Measurements from ENCODE around the gene CAMLG. TPM values are rescaled to one million over a fixed set of nuclear protein-coding genes. Genes with fewer than 3 reads are reported as not detected.

Gene CAMLG
- polyA plus RNA-seq, 1 experiment = 16.9 TPM

DNA sequence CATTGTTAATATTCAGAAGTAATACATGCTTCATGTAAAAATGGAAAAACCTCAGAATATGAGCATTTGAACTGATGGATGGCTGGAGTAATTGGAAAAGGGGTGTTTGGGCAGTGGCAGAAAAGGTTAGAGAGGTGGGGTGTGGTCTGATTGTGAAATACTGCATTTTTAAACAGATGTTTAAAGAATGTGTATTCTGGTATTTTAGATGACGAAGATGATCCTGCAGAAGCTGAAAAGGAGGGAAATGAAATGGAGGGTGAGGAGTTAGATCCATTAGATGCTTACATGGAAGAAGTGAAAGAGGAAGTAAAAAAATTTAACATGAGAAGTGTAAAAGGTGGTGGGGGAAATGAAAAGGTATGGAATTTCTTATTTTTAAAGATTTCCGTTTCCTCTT is 39.0 kb downstream of the CAMLG start:
- CTCF ChIA-PET = no interaction called here
- no peak for DNase-seq (ENCODE audit: low read depth)
- TF ChIP-seq, protein P1, sequence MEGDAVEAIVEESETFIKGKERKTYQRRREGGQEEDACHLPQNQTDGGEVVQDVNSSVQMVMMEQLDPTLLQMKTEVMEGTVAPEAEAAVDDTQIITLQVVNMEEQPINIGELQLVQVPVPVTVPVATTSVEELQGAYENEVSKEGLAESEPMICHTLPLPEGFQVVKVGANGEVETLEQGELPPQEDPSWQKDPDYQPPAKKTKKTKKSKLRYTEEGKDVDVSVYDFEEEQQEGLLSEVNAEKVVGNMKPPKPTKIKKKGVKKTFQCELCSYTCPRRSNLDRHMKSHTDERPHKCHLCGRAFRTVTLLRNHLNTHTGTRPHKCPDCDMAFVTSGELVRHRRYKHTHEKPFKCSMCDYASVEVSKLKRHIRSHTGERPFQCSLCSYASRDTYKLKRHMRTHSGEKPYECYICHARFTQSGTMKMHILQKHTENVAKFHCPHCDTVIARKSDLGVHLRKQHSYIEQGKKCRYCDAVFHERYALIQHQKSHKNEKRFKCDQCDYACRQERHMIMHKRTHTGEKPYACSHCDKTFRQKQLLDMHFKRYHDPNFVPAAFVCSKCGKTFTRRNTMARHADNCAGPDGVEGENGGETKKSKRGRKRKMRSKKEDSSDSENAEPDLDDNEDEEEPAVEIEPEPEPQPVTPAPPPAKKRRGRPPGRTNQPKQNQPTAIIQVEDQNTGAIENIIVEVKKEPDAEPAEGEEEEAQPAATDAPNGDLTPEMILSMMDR (IDR thresholded peaks at IDR 0.05; ENCODE audit: insufficient read depth, low read depth, low read length) = no peak
- Histone ChIP-seq H3K4me3 (ENCODE audit: low read depth, low read length) (no peak overlapping the region), H3K27me3 (ENCODE audit: control insufficient read depth, insufficient read depth, low read length) (no peaks in the 10 kb centered on the region), H3K36me3 (ENCODE audit: control insufficient read depth, insufficient read depth, low read length) (peaks cover 13% of the 10 kb centered on the region)
- POLR2A ChIA-PET = no interaction called here

DNA sequence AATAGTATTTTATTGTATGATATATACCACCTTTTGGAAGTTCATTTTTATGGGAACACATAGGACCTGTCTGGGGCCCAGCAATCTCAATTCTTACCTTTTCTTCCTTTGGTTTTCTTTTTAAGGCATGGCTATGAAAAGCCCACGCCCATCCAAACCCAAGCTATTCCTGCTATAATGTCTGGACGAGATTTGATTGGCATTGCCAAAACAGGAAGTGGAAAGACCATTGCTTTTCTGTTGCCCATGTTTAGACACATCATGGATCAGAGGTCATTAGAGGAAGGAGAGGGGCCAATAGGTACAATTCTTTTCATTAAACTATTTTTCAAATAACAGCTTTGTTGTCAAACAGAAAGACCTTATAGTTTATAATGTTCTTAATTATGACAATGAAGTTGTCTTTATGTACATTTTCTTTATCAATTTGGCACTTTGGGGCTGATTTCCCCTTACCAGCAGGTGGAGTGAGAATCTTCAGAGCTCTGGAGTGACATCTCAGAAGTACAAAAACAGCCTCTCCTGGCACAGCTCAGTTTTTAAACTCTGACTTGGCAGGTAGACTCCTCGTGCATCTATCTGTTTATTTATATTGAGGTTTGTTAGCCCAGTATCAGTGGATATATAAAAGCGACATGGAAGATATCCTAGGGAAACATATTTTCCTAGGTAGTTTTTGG is 46.0 kb downstream of the CAMLG start:
- H3K36me3 ChIP-seq (ENCODE audit: control insufficient read depth, insufficient read depth, low read length) = peaks cover 5% of the 10 kb centered on the region; the same call in 1 of the 2 replicates
- ChIA-PET POLR2A (no interaction called here), CTCF (interaction anchor here (1.3 kb wide), 1 partner anchor 120 kb away, joined by 9 read pairs; the partner anchor contains the start of gene PCBD2)
- no peaks in the 10 kb centered on the region for H3K27me3 ChIP-seq (ENCODE audit: control insufficient read depth, insufficient read depth, low read length)
- no peak for DNase-seq (ENCODE audit: low read depth)
- TF ChIP-seq, protein P1 (IDR thresholded peaks at IDR 0.05; ENCODE audit: insufficient read depth, low read depth, low read length) = peak; percentile 32
- H3K4me3 ChIP-seq (ENCODE audit: low read depth, low read length) = no peak overlapping the region

DNA sequence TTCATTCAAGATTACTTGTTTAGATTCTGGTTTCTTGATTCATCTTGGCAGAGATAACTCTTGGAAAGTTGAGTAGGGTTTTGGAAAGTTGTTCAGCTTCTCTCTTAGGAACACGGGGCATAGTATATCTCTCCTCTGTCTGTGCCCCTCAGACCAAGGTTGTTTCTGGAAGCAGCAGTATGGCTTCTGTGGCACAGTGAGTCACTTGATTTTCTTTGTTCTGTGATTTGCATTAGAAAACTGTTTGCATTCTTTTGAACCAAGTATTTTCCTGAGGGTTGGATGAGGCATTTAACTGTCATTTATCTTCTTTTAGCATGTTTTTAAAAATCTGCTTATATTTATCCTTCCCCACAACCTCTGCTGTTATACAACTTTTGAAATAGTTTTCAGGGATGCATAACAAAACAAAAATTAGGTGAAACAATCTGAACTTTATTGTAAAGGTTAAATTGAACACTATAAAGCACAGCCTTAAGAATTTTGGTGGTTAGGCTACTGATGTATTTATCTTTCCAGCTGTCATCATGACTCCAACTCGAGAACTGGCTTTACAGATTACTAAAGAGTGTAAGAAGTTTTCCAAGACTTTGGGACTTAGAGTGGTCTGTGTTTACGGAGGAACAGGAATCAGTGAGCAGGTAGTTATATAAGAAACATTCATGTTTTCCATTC is 46.7 kb downstream of the CAMLG start:
- no peaks in the 10 kb centered on the region for H3K27me3 ChIP-seq (ENCODE audit: control insufficient read depth, insufficient read depth, low read length)
- peaks cover 3% of the 10 kb centered on the region; the same call in 1 of the 2 replicates for H3K36me3 ChIP-seq (ENCODE audit: control insufficient read depth, insufficient read depth, low read length)
- TF ChIP-seq, protein P1 (IDR thresholded peaks at IDR 0.05; ENCODE audit: insufficient read depth, low read depth, low read length) = no peak
- no peak for DNase-seq (ENCODE audit: low read depth)
- CTCF ChIA-PET = interaction anchor here (1.3 kb wide), 1 partner anchor 120 kb away, joined by 9 read pairs; the partner anchor contains the start of gene PCBD2
- POLR2A ChIA-PET = no interaction called here
- H3K4me3 ChIP-seq (ENCODE audit: low read depth, low read length) = no peak overlapping the region

DNA sequence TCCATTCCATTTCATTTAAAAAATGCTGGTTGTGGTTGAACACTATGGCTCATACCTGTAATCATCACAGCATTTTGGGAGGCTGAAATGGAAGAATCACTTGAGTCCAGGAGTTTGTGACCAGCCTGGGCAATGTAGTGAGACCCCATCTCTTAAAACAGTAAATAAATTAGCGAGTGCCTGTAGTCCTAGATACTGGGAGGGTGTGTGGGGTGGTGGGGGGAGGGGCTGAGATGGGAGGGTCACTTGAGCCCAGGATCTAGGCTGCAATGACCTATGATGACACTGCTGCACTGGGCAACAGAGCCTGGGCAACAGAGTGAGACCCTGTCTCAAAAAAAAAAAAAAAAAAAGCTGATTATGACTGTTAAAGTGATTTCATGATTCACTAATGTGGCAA is 49.3 kb downstream of the CAMLG start:
- CTCF ChIA-PET = interaction anchor here (1.2 kb wide), 1 partner anchor 29 kb away, joined by 3 read pairs; the partner anchor contains the start of gene DDX46
- peaks cover 3% of the 10 kb centered on the region; the same call in 1 of the 2 replicates for H3K36me3 ChIP-seq (ENCODE audit: control insufficient read depth, insufficient read depth, low read length)
- TF ChIP-seq, protein P1 (IDR thresholded peaks at IDR 0.05; ENCODE audit: insufficient read depth, low read depth, low read length) = no peak
- no peaks in the 10 kb centered on the region for H3K27me3 ChIP-seq (ENCODE audit: control insufficient read depth, insufficient read depth, low read length)
- H3K4me3 ChIP-seq (ENCODE audit: low read depth, low read length) = no peak overlapping the region
- POLR2A ChIA-PET = no interaction called here
- DNase-seq (ENCODE audit: low read depth) = no peak

DNA sequence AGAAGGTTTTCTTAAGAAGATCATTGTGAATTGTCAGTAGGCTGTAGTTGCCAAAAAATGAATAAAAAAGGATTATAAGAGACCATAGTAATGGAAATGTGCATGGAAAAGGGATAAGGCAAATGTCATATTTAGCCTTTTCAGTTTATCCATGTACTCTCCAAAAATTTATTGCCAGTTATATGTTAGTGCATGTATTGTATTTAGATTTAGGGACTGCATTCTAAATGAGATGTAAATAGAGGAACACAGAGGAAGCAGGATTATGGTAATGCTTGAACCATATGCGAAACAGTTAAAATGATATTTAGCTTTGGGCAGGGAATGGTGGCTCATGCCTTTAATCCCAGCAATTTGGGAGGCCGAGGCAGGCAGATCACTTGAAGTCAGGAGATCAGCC is 53.2 kb downstream of the CAMLG start:
- TF ChIP-seq, protein P1 (IDR thresholded peaks at IDR 0.05; ENCODE audit: insufficient read depth, low read depth, low read length) = no peak
- Histone ChIP-seq H3K36me3 (ENCODE audit: control insufficient read depth, insufficient read depth, low read length) (peaks cover 3% of the 10 kb centered on the region; the same call in 1 of the 2 replicates), H3K4me3 (ENCODE audit: low read depth, low read length) (no peak overlapping the region), H3K27me3 (ENCODE audit: control insufficient read depth, insufficient read depth, low read length) (no peaks in the 10 kb centered on the region)
- DNase-seq (ENCODE audit: low read depth) = no peak
- POLR2A ChIA-PET = no interaction called here
- CTCF ChIA-PET = interaction anchor here (1.5 kb wide), 1 partner anchor 68 kb away, joined by 3 read pairs; no protein-coding TSS in a partner anchor
